ENCODE data around the gene SLC6A6. TPM values are rescaled to one million over a fixed set of nuclear protein-coding genes. Genes with fewer than 3 reads are reported as not detected.

The SLC6A6 gene
- total RNA-seq, 2 experiments from 2014 or later, result 43.4 to 48.8 TPM

DNA sequence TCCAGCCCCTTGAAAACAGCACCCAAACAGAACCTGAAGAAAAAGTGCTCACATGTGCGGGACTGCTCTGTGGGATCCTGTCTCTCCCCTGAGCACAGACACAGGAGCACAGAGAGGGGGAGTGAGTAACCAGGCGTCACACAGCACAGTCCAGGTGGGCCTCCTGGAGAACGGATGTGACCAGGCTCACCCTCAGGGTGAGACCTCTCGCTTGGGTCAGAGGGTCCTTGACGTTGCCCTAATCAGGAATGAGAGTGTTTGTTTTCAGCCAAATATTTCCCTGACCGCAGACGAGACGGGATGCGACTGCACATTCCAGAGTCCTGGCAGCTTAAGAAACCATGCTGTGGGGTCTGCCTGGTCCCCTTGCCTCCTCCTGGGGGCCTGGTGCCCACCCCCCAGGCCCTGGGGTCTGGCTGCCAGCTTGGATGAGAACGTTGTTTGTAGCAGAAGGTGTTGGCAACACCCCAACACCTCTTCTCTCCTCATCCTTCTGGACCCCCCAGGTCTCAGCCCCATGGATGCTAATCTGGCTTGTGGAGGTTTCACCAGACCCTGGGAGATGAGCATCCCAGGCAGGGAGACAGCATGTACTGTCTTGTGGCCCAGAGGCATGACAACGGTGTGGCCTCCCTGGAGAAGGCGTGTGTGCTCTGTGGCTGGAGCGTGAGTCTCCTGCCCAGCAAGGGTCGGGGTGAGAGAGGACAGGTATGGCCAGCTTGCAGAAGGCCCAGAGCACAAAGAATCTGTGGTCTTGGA is 42.1 kb upstream of the SLC6A6 start:
- no peak for DNase-seq
- Mint-ChIP-seq H3K27ac (no peak overlapping the region), H3K9me3 (no peaks in the 10 kb centered on the region), H3K4me1 (ENCODE audit: low read depth) (no peaks in the 10 kb centered on the region), H3K4me3 (no peak overlapping the region), H3K36me3 (ENCODE audit: low read depth) (no peaks in the 10 kb centered on the region), H3K27me3 (no peaks in the 10 kb centered on the region)
- TF ChIP-seq, protein P1, sequence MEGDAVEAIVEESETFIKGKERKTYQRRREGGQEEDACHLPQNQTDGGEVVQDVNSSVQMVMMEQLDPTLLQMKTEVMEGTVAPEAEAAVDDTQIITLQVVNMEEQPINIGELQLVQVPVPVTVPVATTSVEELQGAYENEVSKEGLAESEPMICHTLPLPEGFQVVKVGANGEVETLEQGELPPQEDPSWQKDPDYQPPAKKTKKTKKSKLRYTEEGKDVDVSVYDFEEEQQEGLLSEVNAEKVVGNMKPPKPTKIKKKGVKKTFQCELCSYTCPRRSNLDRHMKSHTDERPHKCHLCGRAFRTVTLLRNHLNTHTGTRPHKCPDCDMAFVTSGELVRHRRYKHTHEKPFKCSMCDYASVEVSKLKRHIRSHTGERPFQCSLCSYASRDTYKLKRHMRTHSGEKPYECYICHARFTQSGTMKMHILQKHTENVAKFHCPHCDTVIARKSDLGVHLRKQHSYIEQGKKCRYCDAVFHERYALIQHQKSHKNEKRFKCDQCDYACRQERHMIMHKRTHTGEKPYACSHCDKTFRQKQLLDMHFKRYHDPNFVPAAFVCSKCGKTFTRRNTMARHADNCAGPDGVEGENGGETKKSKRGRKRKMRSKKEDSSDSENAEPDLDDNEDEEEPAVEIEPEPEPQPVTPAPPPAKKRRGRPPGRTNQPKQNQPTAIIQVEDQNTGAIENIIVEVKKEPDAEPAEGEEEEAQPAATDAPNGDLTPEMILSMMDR (IDR thresholded peaks at IDR 0.05), result no peak
- no peak for ATAC-seq
- ChIA-PET CTCF (no interaction called here), POLR2A (no interaction called here)
- intact Hi-C loops (cut with micrococcal nuclease), result no loop called here

GRCh38 chr3:14361068-14361677 is 41.2 kb upstream of the SLC6A6 start:
- CTCF ChIA-PET, result no interaction called here
- no peak overlapping the region for H3K27ac Mint-ChIP-seq
- ATAC-seq, result no peak

GRCh38 chr3:14362890-14363289 is 39.5 kb upstream of the SLC6A6 start:
- TF ChIP-seq, protein P1 (IDR thresholded peaks at IDR 0.05), result no peak
- H3K4me3 Mint-ChIP-seq, result no peak overlapping the region
- H3K9me3 Mint-ChIP-seq, result no peaks in the 10 kb centered on the region
- POLR2A ChIA-PET, result no interaction called here
- no peak overlapping the region for H3K27ac Mint-ChIP-seq
- H3K27me3 Mint-ChIP-seq, result no peaks in the 10 kb centered on the region
- CTCF ChIA-PET, result interaction anchor here (1.7 kb wide), 1 partner anchor 18 kb away, joined by 3 read pairs; no protein-coding TSS in a partner anchor
- H3K36me3 Mint-ChIP-seq (ENCODE audit: low read depth), result no peaks in the 10 kb centered on the region
- intact Hi-C loops (cut with micrococcal nuclease), result no loop called here
- no peak for DNase-seq
- no peak for ATAC-seq
- H3K4me1 Mint-ChIP-seq (ENCODE audit: low read depth), result no peaks in the 10 kb centered on the region

More at GRCh38 chr3:14361068-14361677, 41.2 kb upstream of the SLC6A6 start:
- Mint-ChIP-seq H3K27me3 (no peaks in the 10 kb centered on the region), H3K4me3 (no peak overlapping the region), H3K9me3 (no peaks in the 10 kb centered on the region), H3K36me3 (ENCODE audit: low read depth) (no peaks in the 10 kb centered on the region), H3K4me1 (ENCODE audit: low read depth) (no peaks in the 10 kb centered on the region)
- no peak for DNase-seq
- POLR2A ChIA-PET, result no interaction called here
- intact Hi-C loops (cut with micrococcal nuclease), result no loop called here
- TF ChIP-seq, protein P1 (IDR thresholded peaks at IDR 0.05), result no peak

GRCh38 chr3:14363379-14363778 is 39.0 kb upstream of the SLC6A6 start:
- H3K4me1 Mint-ChIP-seq (ENCODE audit: low read depth), result no peaks in the 10 kb centered on the region
- no peak overlapping the region for H3K27ac Mint-ChIP-seq
- H3K27me3 Mint-ChIP-seq, result no peaks in the 10 kb centered on the region
- no peak overlapping the region for H3K4me3 Mint-ChIP-seq
- TF ChIP-seq, protein P1 (IDR thresholded peaks at IDR 0.05), result no peak
- intact Hi-C loops (cut with micrococcal nuclease), result no loop called here
- ChIA-PET POLR2A (no interaction called here), CTCF (interaction anchor here (1.7 kb wide), 1 partner anchor 18 kb away, joined by 3 read pairs; no protein-coding TSS in a partner anchor)
- no peaks in the 10 kb centered on the region for H3K9me3 Mint-ChIP-seq
- DNase-seq, result no peak
- H3K36me3 Mint-ChIP-seq (ENCODE audit: low read depth), result no peaks in the 10 kb centered on the region
- ATAC-seq, result no peak

DNA sequence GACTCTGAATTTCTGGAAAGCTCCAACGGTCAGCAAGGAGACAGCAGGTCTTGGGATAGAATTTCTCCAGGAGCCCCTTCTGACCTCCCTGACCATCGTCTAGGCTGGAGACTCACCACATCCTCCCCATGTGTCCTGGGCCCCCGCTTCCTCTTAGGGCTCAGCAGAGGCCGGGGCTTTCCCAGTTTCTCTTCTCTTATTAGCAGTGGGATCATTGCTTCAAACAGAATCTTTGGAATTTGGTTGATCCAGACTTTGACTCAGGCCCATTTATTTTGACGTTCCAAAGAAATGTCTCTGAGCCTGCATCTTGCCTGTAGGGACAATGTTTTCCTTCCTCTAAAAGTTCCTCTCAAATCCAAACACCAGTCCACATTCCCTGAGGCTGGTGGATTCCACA is 38.4 kb upstream of the SLC6A6 start:
- Mint-ChIP-seq H3K4me3 (no peak overlapping the region), H3K27ac (no peak overlapping the region), H3K9me3 (no peaks in the 10 kb centered on the region), H3K4me1 (ENCODE audit: low read depth) (no peaks in the 10 kb centered on the region), H3K27me3 (no peaks in the 10 kb centered on the region), H3K36me3 (ENCODE audit: low read depth) (no peaks in the 10 kb centered on the region)
- intact Hi-C loops (cut with micrococcal nuclease), result no loop called here
- CTCF ChIA-PET, result interaction anchor here (1.7 kb wide), 1 partner anchor 19 kb away, joined by 3 read pairs; no protein-coding TSS in a partner anchor
- TF ChIP-seq, protein P1 (IDR thresholded peaks at IDR 0.05), result no peak
- no peak for DNase-seq
- ATAC-seq, result no peak
- POLR2A ChIA-PET, result no interaction called here
